HCT116 (cell line): ENCODE data around the gene AFF1. TPM values are rescaled to one million over a fixed set of nuclear protein-coding genes. Genes with fewer than 3 reads are reported as not detected.

Experiments
- ATAC-seq: fragments of 200-7000 bp; cut with Tn5 transposase; 2 replicates; pipeline ENCODE4 v1.9.1; 2020; ENCODE audit warnings: mild to moderate bottlenecking, moderate library complexity
- BruUV-seq: library from RNA; stranded (reverse); fragments of 400-500 nt; replicated peaks from 2 replicates; lab custom pipeline; 2021; lab: Mats Ljungman, UMichigan
- CTCF ChIA-PET: fragments of 300-600 bp; sonication (Branson Sonifier 250); formaldehyde crosslinking; loops from one replicate; lab custom pipeline; 2021; ENCODE audit warnings: antibody characterized with exemption; lab: Charles Lee
- POLR2A ChIA-PET: fragments of 300-600, 350-600 bp; sonication (Branson Sonifier 250); formaldehyde crosslinking; loops from one replicate; lab custom pipeline; 2021; ENCODE audit warnings: antibody characterized with exemption; lab: Charles Lee
- RAD21 ChIA-PET, 2 experiments: fragments of 300-600 bp; sonication (Branson Sonifier 250); formaldehyde crosslinking; loops; one replicate each; lab custom pipeline; 2023; ENCODE audit warnings: low total read pairs in 2 of 2; ENCODE audit not compliant: uncharacterized antibody in 2 of 2, unreplicated experiment in 2 of 2, low non-redundant PET in 1 of 2; lab: Charles Lee
- DNase-seq: peaks from one replicate; pipeline ENCODE4 v3.0.0-alpha.2; 2010; ENCODE audit warnings: low read depth, low spot score
- H2AFZ ChIP-seq: fragments of 200-600 bp; shearing (Covaris generic), sonication (generic); 2 replicates; pipeline ENCODE4 v1.6.1; 2017; ENCODE audit warnings: low read depth, mixed run types, mixed read lengths, antibody characterized with exemption, low read length; ENCODE audit not compliant: poor library complexity, severe bottlenecking
- H3K27ac ChIP-seq: 2 replicates; pipeline ENCODE4 v1.5.1; 2012; ENCODE audit warnings: low read depth, low read length
- H3K27me3 ChIP-seq: fragments of 200-600 bp; sonication (generic); 2 replicates; pipeline ENCODE4 v1.6.1; 2016; ENCODE audit warnings: mixed run types, low read length, mixed read lengths; ENCODE audit not compliant: insufficient read depth
- H3K36me3 ChIP-seq, 2 experiments: fragments of 200-500 bp in 1 of 2; fragments of 200-600 bp in 1 of 2; sonication (Bioruptor generic) in 1 of 2; sonication (generic) in 1 of 2; 2 replicates each; pipeline versions ENCODE4 v1.5.1 to v1.6.1; 2014 to 2016; ENCODE audit warnings: low read length in 2 of 2, inconsistent platforms in 1 of 2, mixed read lengths in 1 of 2, mixed run types in 1 of 2; ENCODE audit not compliant: insufficient read depth in 2 of 2, control insufficient read depth in 1 of 2
- H3K4me1 ChIP-seq, 2 experiments: fragments of 200-600 bp in 1 of 2; sonication (generic) in 1 of 2; 2 replicates each; pipeline versions ENCODE4 v1.5.1 to v1.6.1; 2012 to 2017; ENCODE audit warnings: low read length in 2 of 2, inconsistent platforms in 1 of 2, mild to moderate bottlenecking in 1 of 2, mixed read lengths in 1 of 2, mixed run types in 1 of 2, moderate library complexity in 1 of 2; ENCODE audit not compliant: insufficient read depth in 2 of 2, control insufficient read depth in 1 of 2
- H3K4me2 ChIP-seq: fragments of 200-600 bp; sonication (generic); 2 replicates; pipeline ENCODE4 v1.6.1; 2017; ENCODE audit warnings: mixed run types, low read length, mixed read lengths
- H3K4me3 ChIP-seq, 2 experiments: fragments of 200-600 bp in 1 of 2; sonication (generic) in 1 of 2; replicated peaks in 1 of 2; 2 replicates each; pipeline ENCODE4 v1.5.1; 2011 to 2016; ENCODE audit warnings: low read length in 2 of 2, control low read depth in 1 of 2, low read depth in 1 of 2, mild to moderate bottlenecking in 1 of 2, mixed read lengths in 1 of 2, mixed run types in 1 of 2
- H3K79me2 ChIP-seq: fragments of 200-600 bp; sonication (generic); 2 replicates; pipeline ENCODE4 v1.6.1; 2017; ENCODE audit warnings: mild to moderate bottlenecking, mixed run types, low read length, moderate library complexity, mixed read lengths; ENCODE audit not compliant: insufficient read depth
- H3K9ac ChIP-seq: fragments of 200-600 bp; sonication (generic); 2 replicates; pipeline ENCODE4 v1.6.1; 2016; ENCODE audit warnings: low read length, mixed read lengths
- H3K9me2 ChIP-seq: fragments of 200-600 bp; sonication (generic), shearing (Covaris generic); 2 replicates; pipeline ENCODE4 v1.6.1; 2017; ENCODE audit warnings: mixed run types, mild to moderate bottlenecking, moderate library complexity; ENCODE audit not compliant: insufficient read depth
- H3K9me3 ChIP-seq, 2 experiments: fragments of 200-500 bp in 1 of 2; fragments of 200-600 bp in 1 of 2; sonication (Bioruptor generic) in 1 of 2; sonication (generic) in 1 of 2; 2 replicates each; pipeline ENCODE4 v1.6.1; 2014 to 2017; ENCODE audit warnings: low read length in 2 of 2, mixed read lengths in 2 of 2, inconsistent platforms in 1 of 2, low read depth in 1 of 2, mild to moderate bottlenecking in 1 of 2, mixed run types in 1 of 2, moderate library complexity in 1 of 2; ENCODE audit not compliant: control insufficient read depth in 1 of 2, insufficient read depth in 1 of 2
- H4K20me1 ChIP-seq: fragments of 200-600 bp; sonication (generic), shearing (Covaris generic); 2 replicates; pipeline ENCODE4 v1.6.1; 2017; ENCODE audit warnings: mixed run types, mild to moderate bottlenecking, moderate library complexity; ENCODE audit not compliant: insufficient read depth
- ATF3 ChIP-seq: IDR thresholded peaks from 2 replicates; pipeline ENCODE4 v1.6.1; 2012
- CBX3 ChIP-seq: IDR thresholded peaks from 2 replicates; pipeline ENCODE4 v1.6.1; 2012; ENCODE audit warnings: low read depth
- CTCF ChIP-seq, 3 experiments: fragments of 200-600 bp in 1 of 3; sonication (generic) in 1 of 3; IDR thresholded peaks in 2 of 3; conservative IDR thresholded peaks in 1 of 3; 2 replicates each; pipeline ENCODE4 v1.5.1; 2012 to 2017; ENCODE audit warnings: low read depth in 2 of 3, low read length in 2 of 3, antibody characterized with exemption in 1 of 3, borderline replicate concordance in 1 of 3, control low read depth in 1 of 3, mild to moderate bottlenecking in 1 of 3, mixed read lengths in 1 of 3, mixed run types in 1 of 3, moderate library complexity in 1 of 3; ENCODE audit not compliant: insufficient read depth in 1 of 3
- ELF1 ChIP-seq: IDR thresholded peaks from 2 replicates; pipeline ENCODE4 v1.6.1; 2012; ENCODE audit warnings: low read depth, borderline replicate concordance
- EZH2 ChIP-seq: fragments of 200-600 bp; sonication (generic); IDR thresholded peaks from 2 replicates; pipeline ENCODE4 v1.6.1; 2017; ENCODE audit warnings: antibody characterized with exemption, mixed run types
- EZH2phosphoT487 ChIP-seq: fragments of 200-600 bp; IDR thresholded peaks from 2 replicates; pipeline ENCODE4 v1.6.1; 2018; ENCODE audit warnings: antibody characterized with exemption, borderline replicate concordance
- FOSL1 ChIP-seq: IDR thresholded peaks from 2 replicates; pipeline ENCODE4 v1.6.1; 2012; ENCODE audit warnings: low read depth
- JUND ChIP-seq: IDR thresholded peaks from 2 replicates; pipeline ENCODE4 v1.6.1; 2012
- MAX ChIP-seq: IDR thresholded peaks from 2 replicates; pipeline ENCODE4 v1.6.1; 2012
- POLR2A ChIP-seq: IDR thresholded peaks from 2 replicates; pipeline ENCODE4 v1.7.0; 2011; ENCODE audit warnings: borderline replicate concordance; ENCODE audit not compliant: insufficient read depth, insufficient read length; ENCODE audit errors: extremely low read depth
- POLR2AphosphoS5 ChIP-seq: IDR thresholded peaks from 2 replicates; pipeline ENCODE4 v1.6.1; 2011; ENCODE audit warnings: mild to moderate bottlenecking, low read depth, low read length, moderate library complexity
- RAD21 ChIP-seq: IDR thresholded peaks from 2 replicates; pipeline ENCODE4 v1.6.1; 2012; ENCODE audit warnings: low read depth, mild to moderate bottlenecking
- REST ChIP-seq: IDR thresholded peaks from 2 replicates; pipeline ENCODE4 v1.6.1; 2012; ENCODE audit warnings: low read depth
- SIN3A ChIP-seq: IDR thresholded peaks from 2 replicates; pipeline ENCODE4 v1.6.1; 2012; ENCODE audit warnings: low read depth
- SRF ChIP-seq: IDR thresholded peaks from 2 replicates; pipeline ENCODE4 v1.6.1; 2012; ENCODE audit warnings: low read depth
- TCF7L2 ChIP-seq: IDR thresholded peaks from 2 replicates; pipeline ENCODE4 v1.7.0; 2011; ENCODE audit warnings: borderline replicate concordance, inconsistent platforms; ENCODE audit not compliant: insufficient read depth, insufficient read length; ENCODE audit errors: extremely low read depth
- YY1 ChIP-seq: IDR thresholded peaks from 2 replicates; pipeline ENCODE4 v1.6.1; 2011; ENCODE audit warnings: low read length, low read depth, moderate library complexity, mild to moderate bottlenecking; ENCODE audit not compliant: insufficient replicate concordance; ENCODE audit errors: extremely low read depth
- ZFX ChIP-seq: fragments of 450-650 bp; IDR thresholded peaks from 2 replicates; pipeline ENCODE4 v1.6.1; 2017
- ZNF274 ChIP-seq: fragments of 200-500 bp; sonication (Bioruptor generic); IDR thresholded peaks from 2 replicates; pipeline ENCODE4 v1.6.1; 2014; ENCODE audit warnings: mild to moderate bottlenecking, low read depth, low read length, inconsistent platforms
- intact Hi-C: fragments of 100-400 bp; cut with micrococcal nuclease; formaldehyde crosslinking; loops from 2 replicates; pipeline ENCODE4 v1.10.0; 2022
- total RNA-seq: library from RNA; stranded (reverse); gene quantifications from one replicate; pipeline ENCODE4 v1.2.1, GENCODE V29; 2021; ENCODE audit not compliant: unreplicated experiment

The AFF1 gene
- total RNA-seq, 1 experiment from 2014 or later = 43.1 TPM

- Histone ChIP-seq H3K27ac (peak overlapping the region; percentile 91), H3K27me3 (no peaks in the 10 kb centered on the region), H3K9ac (peak overlapping the region; percentile 83), H4K20me1 (no peaks in the 10 kb centered on the region), H3K36me3 (no peaks in the 10 kb centered on the region), H3K4me3 (peak overlapping the region; percentile 59 to 84), H3K9me3 (no peaks in the 10 kb centered on the region), H3K9me2 (no peaks in the 10 kb centered on the region), H2AFZ (peak overlapping the region; percentile 33), H3K4me1 (peaks cover 17 to 42% of the 10 kb centered on the region in 2 experiments), H3K79me2 (peaks cover 39% of the 10 kb centered on the region), H3K4me2 (peak overlapping the region; percentile 98)
- CTCF ChIA-PET = interaction anchor here (3.7 kb wide), 1 partner anchor 13 kb away, joined by 28 read pairs; no protein-coding TSS in a partner anchor
- POLR2A ChIA-PET = interaction anchor here (0.5 to 2.4 kb wide), 9 partner anchors 8 to 421 kb away, joined by 3 to 17 read pairs (median 6); no protein-coding TSS in a partner anchor
- ATAC-seq (peak; percentile 68), DNase-seq (peak; percentile 78)
- intact Hi-C loops = loop anchor here (5.0 kb wide), 1 partner anchor 41 kb away; no protein-coding TSS in a partner anchor
- TSS peak; percentile 76 for BruUV-seq
- RAD21 ChIA-PET = interaction anchor here (0.6 to 1.1 kb wide), 3 partner anchors 14 to 1618 kb away, joined by 3 to 5 read pairs (median 3); no protein-coding TSS in a partner anchor
- TF ChIP-seq ATF3 (no peak), ELF1 (no peak), ZNF274 (no peak), EZH2 (no peak), POLR2AphosphoS5 (peak; percentile 70; the same call in 1 of the 2 replicates), TCF7L2 (peak; percentile 64), RAD21 (peak; percentile 18; the same call in 1 of the 2 replicates), YY1 (no peak), CTCF (IDR thresholded peaks at IDR 0.05 in 2 of 3, conservative IDR thresholded peaks at IDR 0.05 in 1 of 3; ENCODE audit: borderline replicate concordance in 1 of 3, insufficient read depth in 1 of 3, low read depth in 2 of 3, low read length in 2 of 3) (no peak), POLR2A (no peak), CBX3 (peak; percentile 54; the same call in 1 of the 2 replicates), REST (no peak), JUND (peak; percentile 79), ZFX (peak; percentile 43; the same call in 1 of the 2 replicates), FOSL1 (peak; percentile 83), SRF (0 out of 2 replicates have a peak, but pooled peaks have one; percentile 26), SIN3A (peak; percentile 66), MAX (peak; percentile 92), EZH2phosphoT487 (no peak)
These were observed 1.3 kb downstream of the AFF1 start for GRCh38 chr4:86935853-86936733.
